ACC112 (cell line): Measurements from ENCODE around the gene FAM228A.
"Not testable (repeated sequence)": the region's sequence is repeated elsewhere in the genome, so short reads cannot be mapped to it uniquely, and the experiment has no call there.

Experiments
- H2AFZ ChIP-seq: fragments of 200-600 bp; sonication (generic); one replicate; pipeline ENCODE4 v1.6.0; 2017; ENCODE audit warnings: antibody characterized with exemption, low read length; ENCODE audit not compliant: unreplicated experiment
- H3K27ac ChIP-seq: fragments of 200-600 bp; sonication (generic); 2 replicates; pipeline ENCODE4 v1.5.1; 2014; ENCODE audit warnings: low read depth, mild to moderate bottlenecking, antibody characterized with exemption, low read length, moderate library complexity
- H3K27me3 ChIP-seq: fragments of 200-600 bp; sonication (generic); 2 replicates; pipeline ENCODE4 v1.6.1; 2014; ENCODE audit warnings: mild to moderate bottlenecking, antibody characterized with exemption, low read length, moderate library complexity, mixed read lengths; ENCODE audit not compliant: insufficient read depth
- H3K36me3 ChIP-seq: fragments of 200-600 bp; sonication (generic); 2 replicates; pipeline ENCODE4 v1.6.1; 2016; ENCODE audit warnings: mild to moderate bottlenecking, antibody characterized with exemption, low read length, moderate library complexity, mixed read lengths; ENCODE audit not compliant: insufficient read depth
- H3K4me1 ChIP-seq: fragments of 200-600 bp; sonication (generic); one replicate; pipeline ENCODE4 v1.6.1; 2016; ENCODE audit warnings: low read length, mixed read lengths; ENCODE audit not compliant: insufficient read depth, unreplicated experiment, control insufficient read depth
- H3K4me3 ChIP-seq: fragments of 200-600 bp; sonication (generic); 2 replicates; pipeline ENCODE4 v1.5.1; 2014; ENCODE audit warnings: mild to moderate bottlenecking, low read depth, low read length
- H3K79me2 ChIP-seq: fragments of 200-600 bp; sonication (generic); one replicate; pipeline ENCODE4 v1.6.0; 2016; ENCODE audit warnings: low read length; ENCODE audit not compliant: control insufficient read depth, unreplicated experiment, insufficient read depth

The FAM228A gene

DNA sequence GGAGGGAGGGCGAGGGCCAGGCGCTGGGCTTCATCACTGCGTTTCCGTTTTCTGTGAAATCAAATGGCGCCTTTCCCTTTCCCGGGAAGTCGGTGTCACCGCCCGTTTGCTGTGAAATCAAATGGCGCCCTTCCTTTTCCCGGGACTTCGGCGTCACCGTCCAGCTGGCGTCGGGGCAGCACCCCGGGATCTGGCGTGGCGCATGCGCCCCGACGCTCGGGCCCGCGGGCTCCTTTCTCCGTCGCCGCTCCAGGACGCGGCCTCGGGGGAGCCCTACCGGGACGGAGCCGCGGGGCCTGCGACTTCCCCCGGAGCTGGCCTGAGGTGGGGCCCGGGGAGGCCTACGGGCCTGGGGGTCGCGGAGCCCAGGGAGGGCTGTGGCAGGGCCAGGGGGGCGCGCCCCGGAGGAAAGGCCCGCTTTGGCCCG lies at the start of gene FAM228A:
FAM228A (plus strand) TSS at position 203 of the 427 bp plus-strand sequence. CDS start 428 bp downstream, outside the sequence.
- Histone ChIP-seq H3K27ac (no peak within 1 kb of the TSS), H3K4me1 (no peaks in the 10 kb centered on the region), H3K36me3 (no peaks in the 10 kb centered on the region), H3K4me3 (peak within 1 kb of the TSS; percentile 70), H3K79me2 (no peaks in the 10 kb centered on the region), H3K27me3 (no peaks in the 10 kb centered on the region), H2AFZ (peak within 1 kb of the TSS; percentile 84)

DNA sequence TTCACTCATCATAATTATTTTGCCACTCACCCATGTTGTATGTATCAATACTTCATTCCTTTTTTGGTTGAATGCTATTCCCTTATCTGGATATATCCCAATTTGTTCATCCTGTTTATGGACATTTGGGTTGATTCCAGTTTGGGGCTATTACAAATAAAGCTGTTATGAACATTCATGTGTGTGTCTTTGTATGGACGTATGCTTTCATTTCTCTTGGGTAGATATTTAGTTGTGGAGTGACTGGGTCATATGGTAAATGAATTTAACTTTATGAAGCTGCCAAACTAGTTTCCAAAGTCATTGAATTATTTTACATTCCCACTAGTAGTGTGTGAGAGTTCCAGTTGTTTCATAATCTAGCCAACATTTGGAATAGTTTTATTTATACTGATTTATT lies 48.9 kb upstream of the FAM228A start:
- no peak overlapping the region for H3K27ac ChIP-seq
- H3K79me2 ChIP-seq, result peaks cover 6% of the 10 kb centered on the region
- H3K36me3 ChIP-seq, result no peaks in the 10 kb centered on the region
- H3K4me3 ChIP-seq, result no peak overlapping the region
- H3K27me3 ChIP-seq, result no peaks in the 10 kb centered on the region
- H2AFZ ChIP-seq, result no peak overlapping the region
- H3K4me1 ChIP-seq, result peaks cover 9% of the 10 kb centered on the region

DNA sequence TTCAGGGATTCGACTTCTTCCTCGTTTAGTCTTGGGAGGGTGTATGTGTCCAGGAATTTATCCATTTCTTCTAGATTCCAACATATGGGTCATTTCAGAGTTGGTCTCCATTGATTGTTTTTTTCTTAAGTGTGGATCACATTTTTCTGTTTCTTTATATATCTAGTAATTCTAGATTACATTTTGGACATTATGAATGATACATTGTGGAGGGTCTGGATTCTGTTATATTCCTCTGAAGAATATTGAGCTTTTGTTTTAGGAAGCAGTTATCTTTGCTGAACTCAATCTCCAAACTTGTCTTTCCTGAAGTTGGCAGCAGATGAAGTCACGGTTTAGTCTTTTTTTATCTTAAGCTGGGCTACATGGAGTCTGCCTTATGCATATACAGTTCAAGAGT lies 42.3 kb upstream of the FAM228A start:
- H2AFZ ChIP-seq, result no peak overlapping the region
- no peak overlapping the region for H3K27ac ChIP-seq
- H3K4me1 ChIP-seq, result no peaks in the 10 kb centered on the region
- H3K4me3 ChIP-seq, result no peak overlapping the region
- H3K79me2 ChIP-seq, result no peaks in the 10 kb centered on the region
- H3K36me3 ChIP-seq, result no peaks in the 10 kb centered on the region
- no peaks in the 10 kb centered on the region for H3K27me3 ChIP-seq

DNA sequence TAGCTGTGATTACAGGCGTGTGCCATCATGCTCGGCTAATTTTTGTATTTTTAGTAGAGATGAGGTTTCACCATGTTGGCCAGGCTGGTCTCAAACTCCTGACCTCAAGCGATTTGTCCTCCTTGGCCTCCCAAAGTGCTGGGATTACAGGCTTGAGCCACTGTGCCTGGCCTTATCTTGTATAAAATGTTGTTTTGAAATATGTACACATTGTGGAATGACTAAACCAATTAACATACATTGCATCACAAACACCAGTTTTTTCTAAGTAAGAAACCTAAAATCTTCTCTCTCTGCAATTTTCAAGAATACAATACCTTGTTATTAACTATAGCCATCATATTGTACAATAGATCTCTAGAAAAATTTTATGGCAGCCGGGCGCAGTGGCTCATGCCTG lies 34.5 kb upstream of the FAM228A start:
- not testable (repeated sequence) for H2AFZ ChIP-seq, H3K79me2 ChIP-seq, H3K4me3 ChIP-seq, H3K4me1 ChIP-seq, H3K27me3 ChIP-seq, H3K36me3 ChIP-seq, H3K27ac ChIP-seq

DNA sequence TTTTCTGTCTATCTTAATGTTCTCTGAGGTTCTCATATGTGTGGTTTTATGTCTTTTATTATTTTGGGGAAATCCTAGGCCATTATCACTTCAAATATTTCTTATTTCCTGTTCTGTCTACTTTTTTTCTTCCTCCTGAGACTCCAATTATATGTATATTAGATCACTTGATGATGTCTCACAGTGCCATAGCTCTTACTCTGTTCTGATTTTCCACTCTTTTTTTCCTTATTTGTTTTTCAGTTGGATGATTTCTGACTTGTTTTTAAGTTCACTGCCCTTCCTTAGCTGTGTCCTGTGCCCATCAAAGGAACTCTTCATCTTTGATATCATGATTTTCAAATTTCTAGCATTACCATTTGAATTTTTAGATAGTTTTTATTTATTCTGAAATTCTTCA lies 27.5 kb upstream of the FAM228A start:
- Histone ChIP-seq H3K27me3 (no peaks in the 10 kb centered on the region), H3K36me3 (peaks cover 6% of the 10 kb centered on the region; the same call in 1 of the 2 replicates), H2AFZ (no peak overlapping the region), H3K27ac (no peak overlapping the region), H3K79me2 (no peaks in the 10 kb centered on the region), H3K4me3 (no peak overlapping the region), H3K4me1 (no peaks in the 10 kb centered on the region)

DNA sequence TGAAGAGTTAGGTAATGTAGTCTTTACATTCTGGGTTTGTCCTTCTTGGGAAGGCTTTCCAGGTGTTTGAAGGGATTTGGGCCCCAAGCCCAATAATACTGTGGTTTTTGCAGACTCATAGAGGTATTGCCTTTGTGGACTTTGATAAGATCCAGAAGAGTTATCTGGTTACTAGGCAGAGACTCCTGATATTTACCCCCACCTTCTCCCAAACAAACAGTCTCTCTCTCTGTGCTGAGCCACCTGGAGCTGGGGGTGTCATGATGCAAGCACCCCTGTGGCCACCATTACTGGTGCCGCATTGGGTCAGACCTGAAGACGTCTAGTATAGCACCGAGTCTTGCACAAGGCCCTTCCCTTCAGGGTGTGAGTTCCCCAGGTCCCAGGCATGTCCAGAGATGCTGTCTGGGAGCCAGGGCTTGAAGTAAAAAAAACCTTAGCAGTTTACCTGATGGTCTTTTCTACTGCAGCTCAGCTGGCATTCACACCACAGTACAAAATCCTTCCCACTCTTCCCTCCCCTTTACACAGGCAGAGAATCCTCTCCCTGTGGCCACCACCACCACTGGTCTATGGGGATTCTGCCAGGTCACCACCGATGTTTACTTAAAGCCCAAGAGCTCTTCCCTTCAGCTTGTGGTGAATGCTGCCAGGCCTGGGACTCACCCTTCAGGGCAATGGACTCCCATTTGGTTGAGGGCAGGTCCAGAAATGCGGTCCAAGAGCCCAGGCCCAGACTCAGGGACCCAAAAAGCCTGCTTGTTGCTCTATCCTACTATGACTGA lies 22.2 kb upstream of the FAM228A start:
- H3K27ac ChIP-seq, result no peak overlapping the region
- H3K4me3 ChIP-seq, result no peak overlapping the region
- no peak overlapping the region for H2AFZ ChIP-seq

DNA sequence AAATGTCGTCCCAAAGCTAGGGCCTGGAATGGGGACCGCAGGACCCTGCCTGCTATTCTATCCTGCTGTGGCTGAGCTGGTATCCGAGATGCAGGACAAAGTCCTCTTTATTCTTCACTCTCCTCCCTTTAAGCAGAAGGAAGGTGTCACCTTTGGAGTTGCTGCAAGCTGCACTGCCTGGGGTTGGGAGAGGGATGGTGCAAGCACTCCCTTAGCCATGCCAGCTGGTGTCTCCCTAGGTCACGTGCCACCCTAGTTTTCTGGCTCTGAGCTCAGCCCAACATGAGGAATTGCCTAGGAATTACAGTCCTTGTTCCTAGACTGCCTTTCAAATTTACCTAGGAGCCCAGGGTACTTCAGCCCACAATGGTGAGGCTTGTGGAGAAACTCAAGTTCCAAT lies 21.4 kb upstream of the FAM228A start:
- no peaks in the 10 kb centered on the region for H3K27me3 ChIP-seq
- no peaks in the 10 kb centered on the region for H3K79me2 ChIP-seq
- no peaks in the 10 kb centered on the region for H3K4me1 ChIP-seq
- no peak overlapping the region for H3K27ac ChIP-seq
- no peaks in the 10 kb centered on the region for H3K36me3 ChIP-seq
- H2AFZ ChIP-seq, result no peak overlapping the region
- H3K4me3 ChIP-seq, result no peak overlapping the region

More for the DNA sequence above, 22.2 kb upstream of the FAM228A start:
- no peaks in the 10 kb centered on the region for H3K27me3 ChIP-seq
- H3K36me3 ChIP-seq, result peaks cover 6% of the 10 kb centered on the region; the same call in 1 of the 2 replicates
- no peaks in the 10 kb centered on the region for H3K4me1 ChIP-seq
- H3K79me2 ChIP-seq, result no peaks in the 10 kb centered on the region

DNA sequence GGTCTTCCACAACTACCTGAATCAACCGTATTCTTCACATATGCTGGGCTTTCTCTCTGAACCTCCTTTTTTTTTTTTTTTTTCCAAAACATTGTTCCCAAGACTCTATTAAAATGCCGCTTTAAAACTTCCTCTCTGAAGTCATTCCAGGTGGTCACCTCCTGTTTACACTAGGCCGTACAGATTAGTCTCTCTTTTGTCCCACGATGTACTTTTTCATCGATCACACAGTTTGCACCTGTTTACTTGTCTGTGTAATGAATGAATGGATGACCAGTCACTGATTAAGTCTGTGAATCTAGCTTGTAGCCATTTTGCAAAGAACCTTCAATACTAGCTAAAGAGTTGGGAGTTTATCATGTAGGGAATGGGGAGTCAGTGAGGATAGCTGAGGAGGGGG lies 16.7 kb upstream of the FAM228A start:
- H2AFZ ChIP-seq, result no peak overlapping the region
- no peak overlapping the region for H3K27ac ChIP-seq
- H3K4me1 ChIP-seq, result no peaks in the 10 kb centered on the region
- H3K27me3 ChIP-seq, result no peaks in the 10 kb centered on the region
- no peaks in the 10 kb centered on the region for H3K36me3 ChIP-seq
- H3K79me2 ChIP-seq, result no peaks in the 10 kb centered on the region
- H3K4me3 ChIP-seq, result no peak overlapping the region

DNA sequence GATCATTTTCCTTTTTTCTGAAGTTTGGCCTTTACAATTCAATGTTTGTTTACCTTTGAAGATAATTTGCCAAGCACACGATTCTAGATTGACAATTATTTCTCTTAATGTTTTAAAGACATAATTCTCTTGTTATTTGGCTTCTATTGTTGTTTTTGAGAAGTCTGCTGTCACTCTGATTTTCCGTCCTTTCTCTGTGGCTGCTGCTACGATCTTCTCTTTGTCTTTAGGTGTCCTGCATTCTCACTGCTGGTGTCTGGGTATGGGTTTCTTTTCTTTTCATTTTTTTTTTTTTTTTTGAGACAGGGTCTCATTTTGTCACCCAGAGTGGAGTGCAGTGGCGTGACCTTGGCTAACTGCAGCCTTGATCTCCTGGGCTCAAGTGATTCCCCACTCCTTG lies 15.1 kb upstream of the FAM228A start:
- H3K4me1 ChIP-seq, result no peaks in the 10 kb centered on the region
- H3K79me2 ChIP-seq, result no peaks in the 10 kb centered on the region
- H3K4me3 ChIP-seq, result no peak overlapping the region
- no peak overlapping the region for H3K27ac ChIP-seq
- no peaks in the 10 kb centered on the region for H3K36me3 ChIP-seq
- no peaks in the 10 kb centered on the region for H3K27me3 ChIP-seq
- no peak overlapping the region for H2AFZ ChIP-seq

DNA sequence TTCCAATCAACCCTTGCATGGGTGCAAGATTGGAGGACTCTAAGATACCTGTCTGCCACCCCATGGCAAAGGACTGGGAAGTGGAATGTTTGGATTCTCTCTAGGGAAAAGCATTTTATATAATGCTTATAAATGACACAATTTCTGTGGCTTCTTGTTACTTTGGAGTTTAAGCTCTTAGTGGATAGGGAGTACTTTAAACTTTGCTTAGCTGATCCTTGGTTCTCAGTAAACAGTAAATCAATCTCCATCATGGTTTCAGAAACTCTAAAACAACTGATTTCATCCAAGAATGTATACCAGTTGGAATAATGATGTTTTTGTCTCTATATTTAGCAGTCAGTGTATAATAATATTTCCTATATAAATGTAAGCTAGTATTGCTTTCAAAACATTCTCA lies 14.1 kb upstream of the FAM228A start:
- Histone ChIP-seq H3K36me3 (no peaks in the 10 kb centered on the region), H3K27ac (no peak overlapping the region), H2AFZ (no peak overlapping the region), H3K4me1 (no peaks in the 10 kb centered on the region), H3K4me3 (no peak overlapping the region), H3K27me3 (no peaks in the 10 kb centered on the region), H3K79me2 (no peaks in the 10 kb centered on the region)

DNA sequence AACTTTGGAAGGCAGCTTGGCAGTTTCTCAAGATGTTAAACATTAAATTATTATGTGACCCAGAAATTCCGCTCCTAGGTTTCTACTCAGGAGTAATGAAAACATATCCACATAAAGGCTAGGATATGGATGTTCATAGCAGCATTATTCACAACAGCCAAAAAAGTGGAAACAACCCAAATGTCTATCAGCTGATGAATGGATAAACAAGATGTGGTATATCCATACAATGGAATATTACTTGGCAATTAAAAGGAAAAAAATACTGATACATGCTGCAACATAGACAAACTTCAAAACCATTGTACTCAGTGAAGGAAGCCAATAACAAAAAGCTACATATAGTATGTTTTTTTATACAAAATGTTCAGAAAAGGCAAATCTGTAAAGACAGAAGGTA lies 12.4 kb upstream of the FAM228A start:
- H3K27ac ChIP-seq, result no peak overlapping the region
- no peaks in the 10 kb centered on the region for H3K79me2 ChIP-seq
- H3K4me3 ChIP-seq, result no peak overlapping the region
- no peaks in the 10 kb centered on the region for H3K27me3 ChIP-seq
- H3K36me3 ChIP-seq, result no peaks in the 10 kb centered on the region
- H3K4me1 ChIP-seq, result no peaks in the 10 kb centered on the region
- H2AFZ ChIP-seq, result no peak overlapping the region
